Medulla oblongata (tissue), 1 donor: ENCODE results near the gene NMNAT2.

Experiments used
- DNase-seq: peaks from one replicate; pipeline ENCODE4 v3.0.0-alpha.2; 2015; ENCODE audit errors: extremely low spot score

The NMNAT2 gene

DNA sequence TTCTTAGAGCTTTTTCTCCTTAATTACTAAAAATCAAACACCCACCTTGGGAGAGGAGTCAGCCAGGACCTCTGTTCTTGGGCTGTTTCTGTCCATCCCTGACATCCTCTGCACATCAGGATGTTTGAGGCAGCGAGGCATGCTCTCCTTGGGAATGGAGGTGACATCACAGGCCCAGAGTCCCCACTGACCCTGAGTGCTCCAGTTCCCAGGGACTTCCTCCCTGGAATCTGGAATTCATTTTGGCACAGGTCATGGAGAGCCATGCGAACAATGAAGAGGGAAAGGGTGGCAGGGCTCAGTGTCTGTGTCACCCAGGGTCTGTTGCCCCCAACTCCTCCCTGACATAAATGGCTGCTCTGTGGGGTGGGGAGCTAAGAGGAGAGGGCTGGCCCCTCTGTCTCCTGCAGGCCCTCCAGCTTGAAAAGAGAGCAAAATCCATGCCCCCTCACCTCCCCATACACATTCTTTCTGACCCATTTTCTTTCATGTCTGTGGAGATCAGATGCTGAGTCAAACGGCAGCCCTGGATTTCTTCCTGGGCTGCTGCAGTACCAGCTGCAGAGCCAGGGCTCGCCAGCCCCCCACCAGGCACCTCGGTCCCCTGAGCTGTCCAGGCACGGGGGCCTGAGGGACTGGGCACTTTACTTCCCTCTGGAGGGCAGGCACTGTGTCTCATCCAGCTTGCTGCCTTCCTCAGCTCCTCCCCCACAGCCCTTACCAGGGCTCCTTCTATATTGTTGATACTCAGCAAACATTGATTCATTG is 102.0 kb downstream of the NMNAT2 start:
- no peak for DNase-seq

DNA sequence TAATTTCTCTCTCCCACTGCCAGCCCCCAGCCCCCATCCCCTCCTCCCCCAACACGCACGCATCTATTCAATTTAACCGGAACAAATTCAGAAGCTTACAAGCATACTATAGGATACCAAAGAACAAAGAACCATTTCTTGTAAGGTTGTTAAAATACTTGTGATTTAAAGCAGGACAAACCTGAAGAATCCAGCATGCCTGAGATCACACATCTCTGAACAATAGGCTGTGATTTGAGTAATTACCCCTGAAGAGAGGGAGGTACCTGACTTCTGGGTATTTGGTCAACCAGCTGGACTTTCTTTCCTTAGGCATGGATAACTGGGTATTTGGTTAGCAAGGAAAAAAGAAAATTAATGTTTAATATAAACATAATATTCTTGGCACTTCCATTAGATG is 105.1 kb downstream of the NMNAT2 start:
- DNase-seq: no peak

DNA sequence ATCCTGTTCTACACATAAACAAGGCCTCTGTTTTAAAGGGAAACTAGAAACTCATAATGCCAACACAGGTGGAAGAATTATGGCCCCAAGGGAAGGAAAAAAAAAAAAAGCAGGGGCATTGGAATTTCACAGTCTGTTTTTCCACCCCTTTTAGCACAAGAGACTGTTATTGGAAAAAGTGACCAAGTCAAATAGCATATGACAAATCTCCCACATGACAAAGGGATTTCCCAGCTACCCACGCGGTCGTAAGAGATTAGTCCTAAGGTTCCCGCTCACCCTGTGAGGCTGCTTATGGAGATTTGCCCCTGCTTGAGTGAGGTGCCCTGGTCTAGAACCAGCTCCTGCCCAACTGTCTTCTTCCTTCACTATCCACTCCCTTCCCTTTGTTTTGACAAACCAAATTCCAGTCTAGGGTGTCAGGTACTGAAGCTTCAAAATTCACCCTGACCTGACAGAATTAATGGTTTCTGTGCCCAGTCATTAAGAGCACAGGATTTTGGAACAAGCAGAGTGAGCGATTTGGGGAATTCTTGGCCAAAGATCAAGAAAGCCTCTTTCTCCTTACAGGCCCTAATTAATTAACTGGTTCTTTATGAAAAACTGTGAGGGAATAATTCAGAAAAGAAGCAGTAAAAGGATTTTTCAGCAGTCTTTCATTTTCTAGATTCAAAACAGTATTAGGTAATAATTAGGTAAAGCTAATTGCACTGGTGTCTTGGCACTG is 107.3 kb downstream of the NMNAT2 start:
- no peak for DNase-seq

DNA sequence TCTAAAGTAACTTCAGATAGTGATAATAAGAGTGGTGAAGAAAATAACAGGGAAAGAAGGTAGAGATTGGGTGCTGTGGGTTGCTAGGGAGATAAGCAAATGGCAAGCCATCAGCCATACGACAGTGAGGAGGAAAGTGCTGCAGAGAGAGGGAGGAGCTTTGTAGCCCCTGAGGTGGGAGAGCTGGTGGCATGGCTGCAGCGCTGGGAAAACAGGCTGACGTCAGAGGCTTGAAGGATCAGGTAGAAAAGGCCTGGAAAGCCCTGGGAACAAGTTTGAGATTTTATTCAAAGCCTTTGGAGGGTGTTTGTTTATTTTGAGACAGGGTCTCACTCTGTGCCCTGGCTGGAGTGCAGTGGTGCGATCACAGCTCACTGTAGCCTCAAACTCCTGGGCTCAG is 109.5 kb downstream of the NMNAT2 start:
- DNase-seq: no peak

DNA sequence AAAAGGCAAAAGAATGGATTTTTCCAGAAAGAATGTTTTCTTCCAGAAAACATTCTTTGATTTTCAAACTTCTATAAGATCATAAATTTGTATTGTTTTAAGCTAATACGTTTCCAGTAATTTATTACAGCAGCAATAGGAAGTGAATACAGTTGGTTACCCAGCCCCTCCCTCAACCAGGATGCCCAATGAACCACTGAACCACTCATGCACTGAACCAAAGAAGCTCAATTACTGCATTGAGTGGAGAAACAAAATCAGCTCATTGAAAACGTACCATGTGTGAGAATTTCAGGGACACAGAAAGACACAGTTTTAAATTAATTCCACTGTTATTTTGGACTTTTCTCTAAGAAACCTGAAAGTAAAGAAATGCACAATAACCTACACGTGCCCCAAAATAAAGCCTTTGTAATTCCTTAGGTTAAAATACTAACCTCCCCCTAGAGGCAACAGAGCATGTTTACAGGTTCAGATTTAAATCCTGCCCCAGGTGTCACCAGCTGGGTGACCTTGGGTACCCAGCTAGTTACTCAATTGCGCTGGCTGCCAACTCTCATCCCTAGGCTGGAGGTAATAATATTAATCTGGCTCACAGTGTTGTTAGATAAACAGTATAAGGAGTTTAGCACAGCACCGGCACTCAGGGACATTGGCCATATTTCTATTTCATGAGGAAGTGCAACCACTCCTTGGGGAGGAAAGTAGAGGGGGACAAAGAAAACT is 111.7 kb downstream of the NMNAT2 start:
- no peak for DNase-seq

DNA sequence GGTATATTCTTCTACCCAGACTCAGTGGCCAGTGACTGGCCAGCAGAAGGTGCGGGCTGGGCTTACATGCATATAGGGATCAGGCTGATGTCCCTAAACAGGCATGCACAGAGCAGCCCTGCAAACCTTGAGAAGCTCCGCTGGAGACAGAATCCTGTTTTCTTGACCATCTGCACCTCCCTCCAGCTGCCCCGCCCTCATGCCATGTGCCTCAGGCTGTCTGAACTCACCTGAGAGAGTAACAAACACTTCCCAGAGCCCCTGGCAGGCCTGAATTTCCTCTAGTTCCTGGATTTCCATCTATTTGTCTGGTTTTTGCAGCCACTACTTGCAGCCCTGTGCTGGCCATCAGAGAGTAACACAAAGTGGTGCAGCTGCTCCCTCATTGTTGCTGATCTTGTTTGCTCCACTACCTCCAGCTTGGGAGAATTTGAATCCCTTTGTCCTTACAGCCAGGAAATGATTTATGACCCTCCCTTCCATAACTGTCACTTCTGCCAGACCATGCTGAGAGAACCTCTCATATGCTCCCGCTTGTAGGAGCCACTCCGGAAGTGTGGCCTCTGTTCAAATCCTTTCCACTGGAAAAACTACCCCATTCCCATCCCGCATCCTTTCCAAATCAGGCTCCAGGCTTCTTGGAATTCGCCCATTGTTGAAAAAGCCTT is 113.6 kb downstream of the NMNAT2 start:
- DNase-seq: no peak

DNA sequence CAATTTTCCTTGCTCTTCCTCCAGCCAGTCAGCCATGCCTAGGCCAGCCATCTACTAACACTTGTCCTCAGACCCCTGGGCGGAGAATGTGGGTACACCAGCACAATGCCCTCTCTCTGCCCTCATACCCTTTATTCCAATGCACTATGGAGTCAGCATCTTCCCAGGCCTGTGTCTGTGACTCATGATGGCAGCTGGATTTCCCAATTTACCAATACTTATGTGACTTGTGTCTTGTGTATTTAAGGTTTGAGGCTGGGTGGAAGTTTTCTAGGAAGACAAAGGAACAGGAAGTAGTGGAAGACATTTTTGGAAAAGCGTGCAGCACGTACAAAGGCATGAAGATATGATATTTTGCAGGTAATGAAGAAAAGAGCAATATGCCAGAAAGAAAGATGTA is 114.3 kb downstream of the NMNAT2 start:
- no peak for DNase-seq

DNA sequence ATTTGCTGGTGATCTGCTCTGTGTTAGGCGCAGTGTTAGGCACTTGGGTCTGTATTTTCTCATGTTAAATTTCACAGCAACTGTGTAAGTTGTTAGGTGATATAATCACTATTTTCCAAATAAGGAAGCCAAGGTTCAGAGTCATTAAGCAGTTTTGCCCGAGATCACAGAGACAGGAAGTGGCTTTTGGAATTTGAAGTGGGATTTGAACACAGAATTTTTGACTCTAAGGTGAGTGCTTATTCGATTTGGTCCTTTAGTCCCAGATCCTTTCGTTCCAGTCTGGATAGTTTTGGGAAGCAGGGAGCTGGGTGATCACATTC is 114.9 kb downstream of the NMNAT2 start:
- DNase-seq: no peak

DNA sequence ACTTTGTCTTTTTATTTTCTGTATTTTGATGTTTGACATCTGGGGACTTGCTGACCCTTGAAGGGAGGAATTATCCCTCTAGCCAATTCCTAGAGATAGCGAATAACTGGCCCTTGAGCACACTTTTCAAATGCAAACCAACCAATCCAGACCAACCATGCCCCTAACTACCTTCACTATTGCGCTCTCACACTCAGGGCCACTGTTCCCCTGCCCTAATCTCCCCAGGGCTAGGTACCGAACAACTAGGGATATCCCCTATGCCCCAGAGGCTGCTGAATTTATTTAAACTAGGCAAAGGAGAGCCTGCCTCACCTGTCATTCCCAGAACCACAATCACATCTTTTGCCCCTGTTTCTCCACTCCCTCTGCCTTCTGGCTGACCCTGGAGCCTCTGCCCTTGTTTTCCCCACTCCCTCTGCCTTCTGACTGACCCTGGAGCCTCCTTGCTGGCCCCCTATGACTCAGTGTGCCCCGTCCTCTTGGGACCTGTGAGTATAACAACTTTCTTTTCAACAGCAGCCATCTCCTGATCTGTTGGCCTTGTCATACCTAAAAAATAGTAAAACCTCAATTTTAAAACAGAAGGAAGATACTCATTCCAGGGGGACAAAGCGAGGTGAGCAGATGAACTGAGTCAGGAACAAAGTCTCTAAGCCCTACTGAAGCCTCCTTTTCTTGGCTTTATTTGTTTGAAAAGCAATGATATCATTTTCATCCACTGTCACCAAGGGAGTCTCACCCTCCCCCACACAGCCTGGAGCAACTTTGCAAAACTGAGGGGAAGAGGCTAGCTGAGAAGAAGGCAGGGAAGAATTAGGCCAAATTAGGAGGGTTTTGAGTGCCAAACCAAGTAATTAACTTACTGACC is 115.5 kb downstream of the NMNAT2 start:
- no peak for DNase-seq

DNA sequence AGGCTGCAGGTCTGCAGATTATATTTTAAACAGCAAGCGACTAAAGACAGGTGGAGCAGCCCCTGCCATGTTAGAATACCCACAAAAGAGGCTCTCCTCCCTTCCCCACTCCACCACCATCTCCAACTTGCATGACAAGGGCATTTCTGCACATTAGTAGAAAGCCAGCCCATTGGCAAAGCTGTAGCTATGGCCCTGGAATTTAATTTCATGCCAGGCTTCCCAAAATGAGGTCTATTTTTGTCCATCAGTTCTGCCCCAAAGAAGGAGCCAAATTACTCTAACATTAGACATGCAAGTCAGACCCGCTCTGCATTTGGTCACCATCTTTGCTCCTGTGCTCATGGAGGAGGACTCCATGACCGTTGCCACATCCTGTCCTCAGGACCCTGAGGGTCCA is 116.9 kb downstream of the NMNAT2 start:
- no peak for DNase-seq

DNA sequence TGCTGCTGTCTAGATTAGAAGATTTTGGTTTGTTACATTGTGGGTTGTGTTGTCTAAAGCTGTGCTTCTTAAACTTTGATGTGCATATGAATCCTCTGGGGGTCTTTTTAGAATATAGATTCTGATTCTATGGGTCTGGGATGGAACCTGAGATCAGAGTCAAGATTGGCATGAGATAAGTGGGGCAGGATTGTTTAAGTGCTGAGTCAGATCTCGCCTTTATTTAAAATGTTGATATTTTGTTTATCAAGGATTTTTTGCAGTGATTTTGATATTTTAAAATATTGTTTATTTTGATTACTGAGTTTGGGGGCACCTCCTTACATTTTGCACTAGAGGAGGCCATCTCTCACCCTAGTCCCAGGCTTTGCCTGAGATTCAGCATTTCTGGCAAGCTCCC is 117.4 kb downstream of the NMNAT2 start:
- no peak for DNase-seq

DNA sequence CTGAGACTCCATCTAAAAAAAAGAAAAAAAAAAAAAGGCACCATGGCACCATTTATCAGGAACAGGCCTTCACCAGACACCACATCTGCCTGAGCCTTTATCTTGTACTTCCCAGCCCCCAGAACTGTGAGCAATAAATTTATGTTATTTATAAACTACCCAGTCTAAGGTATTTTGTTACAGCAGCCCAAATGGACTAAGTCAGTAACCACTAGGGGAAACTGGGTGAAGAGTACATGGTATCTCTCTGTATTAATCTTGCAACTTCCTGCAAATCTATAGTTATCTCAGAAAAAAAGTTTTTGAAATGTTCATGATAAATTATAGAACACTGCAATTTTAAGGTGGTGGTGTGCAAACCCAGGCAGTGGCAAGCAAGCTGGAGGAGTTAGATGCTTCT is 117.8 kb downstream of the NMNAT2 start:
- no peak for DNase-seq

DNA sequence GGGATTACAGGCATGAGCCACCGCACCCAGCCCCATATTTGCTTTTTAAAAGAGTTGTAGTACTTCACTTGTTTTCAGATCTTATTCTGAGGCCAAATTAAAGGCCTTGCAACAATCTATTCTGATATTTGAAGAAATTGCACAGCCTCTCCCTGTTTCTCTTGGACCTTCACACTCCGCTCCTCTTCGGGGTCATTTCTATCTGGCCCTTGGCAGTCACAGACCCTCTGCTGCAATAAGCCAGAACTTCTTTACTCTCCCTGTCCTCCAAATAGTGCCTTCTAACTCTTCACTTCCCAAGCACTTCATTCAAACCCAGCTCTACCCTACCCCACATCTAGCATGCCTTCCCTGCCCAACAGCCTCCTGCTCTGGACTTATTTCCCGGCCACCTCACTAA is 121.4 kb downstream of the NMNAT2 start:
- DNase-seq: no peak

DNA sequence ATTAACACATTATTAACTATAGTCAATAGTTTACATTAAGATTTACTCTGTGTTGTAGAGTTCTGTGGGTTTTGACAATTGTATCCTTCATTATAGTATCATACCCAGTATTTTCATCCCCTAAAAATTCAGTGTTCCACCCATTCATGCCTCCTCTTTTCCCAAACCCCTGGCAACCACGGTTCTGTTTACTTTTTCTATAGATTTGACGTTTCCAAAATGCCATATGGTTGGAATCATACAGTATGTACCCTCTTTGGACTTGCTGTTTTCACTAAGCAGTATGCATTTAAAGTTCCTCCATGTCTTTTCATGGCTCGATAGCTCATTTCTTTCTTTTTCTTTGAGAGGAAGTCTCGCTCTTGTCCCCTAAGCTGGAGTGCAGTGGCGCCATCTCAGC is 122.7 kb downstream of the NMNAT2 start:
- no peak for DNase-seq

DNA sequence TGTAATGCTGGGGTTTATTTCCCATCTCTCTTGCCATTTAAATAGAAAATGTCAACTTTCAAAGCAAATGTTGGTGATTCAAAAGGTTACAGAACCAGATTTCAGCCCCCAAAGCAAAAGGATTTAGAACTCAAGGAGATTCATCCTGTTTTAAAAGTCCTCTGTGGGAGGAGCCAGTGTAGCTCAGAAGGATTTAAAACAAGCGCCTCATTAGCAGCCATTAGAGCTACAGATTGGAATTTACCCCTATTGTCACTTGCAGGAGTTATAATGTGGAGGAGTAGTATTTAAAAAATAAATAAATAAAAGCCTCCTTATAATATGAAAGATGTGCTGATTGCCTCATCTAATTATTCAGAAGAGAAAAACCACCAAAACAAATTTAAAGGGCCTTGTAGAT is 124.3 kb downstream of the NMNAT2 start:
- DNase-seq: no peak

DNA sequence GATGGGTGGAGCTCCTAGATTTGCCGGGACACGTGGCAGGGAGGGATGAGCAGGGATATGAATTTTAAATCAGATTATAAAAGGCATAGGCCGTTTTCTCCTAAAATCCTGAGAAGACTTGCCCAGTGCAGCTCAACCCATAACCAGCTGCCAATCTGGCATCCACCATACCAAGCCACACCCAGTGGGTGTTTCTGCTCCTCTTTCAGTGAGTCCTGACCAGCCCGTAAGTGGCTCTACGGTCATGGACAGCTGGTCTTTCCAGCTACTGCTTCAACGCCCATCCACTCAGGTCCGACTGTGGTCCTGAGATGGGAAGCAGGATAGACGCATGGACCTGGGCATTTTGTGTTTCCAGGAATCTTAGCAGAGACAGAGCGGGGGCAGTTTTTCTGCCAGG is 124.9 kb downstream of the NMNAT2 start:
- DNase-seq: no peak

DNA sequence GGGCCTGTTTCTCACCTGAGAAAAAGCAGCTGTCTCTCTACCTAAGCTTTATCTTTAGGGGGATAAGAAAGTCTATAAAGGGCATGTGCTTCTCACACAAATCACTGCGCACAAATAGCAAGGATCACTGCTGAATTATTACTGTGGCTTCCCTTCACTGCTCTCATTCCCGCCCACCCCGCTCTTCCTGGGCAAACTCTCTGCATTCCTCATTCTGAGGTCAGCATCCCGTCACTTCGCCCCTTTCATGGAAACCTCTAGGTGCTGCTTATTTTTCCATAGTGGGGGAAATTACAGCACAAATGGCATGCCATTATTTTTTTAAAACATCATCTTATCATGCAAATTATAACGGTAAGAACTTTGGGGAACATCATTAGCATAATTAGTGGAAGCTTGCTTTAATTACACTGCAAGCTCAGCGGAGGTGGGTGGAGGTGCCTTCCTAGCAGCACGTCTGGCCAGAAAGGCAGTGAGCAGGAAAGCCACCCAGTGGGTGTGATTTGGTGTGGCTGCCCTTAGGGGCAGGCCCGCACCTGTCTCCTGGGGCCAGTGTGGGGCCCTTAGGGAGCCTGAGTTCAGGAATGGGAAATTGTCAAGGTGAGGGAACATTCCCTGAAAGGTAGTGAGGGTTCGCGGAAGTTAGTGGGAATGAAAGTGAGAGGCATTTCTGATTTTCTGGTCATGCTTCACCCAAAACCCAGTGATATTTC is 126.2 kb downstream of the NMNAT2 start:
- DNase-seq: no peak

DNA sequence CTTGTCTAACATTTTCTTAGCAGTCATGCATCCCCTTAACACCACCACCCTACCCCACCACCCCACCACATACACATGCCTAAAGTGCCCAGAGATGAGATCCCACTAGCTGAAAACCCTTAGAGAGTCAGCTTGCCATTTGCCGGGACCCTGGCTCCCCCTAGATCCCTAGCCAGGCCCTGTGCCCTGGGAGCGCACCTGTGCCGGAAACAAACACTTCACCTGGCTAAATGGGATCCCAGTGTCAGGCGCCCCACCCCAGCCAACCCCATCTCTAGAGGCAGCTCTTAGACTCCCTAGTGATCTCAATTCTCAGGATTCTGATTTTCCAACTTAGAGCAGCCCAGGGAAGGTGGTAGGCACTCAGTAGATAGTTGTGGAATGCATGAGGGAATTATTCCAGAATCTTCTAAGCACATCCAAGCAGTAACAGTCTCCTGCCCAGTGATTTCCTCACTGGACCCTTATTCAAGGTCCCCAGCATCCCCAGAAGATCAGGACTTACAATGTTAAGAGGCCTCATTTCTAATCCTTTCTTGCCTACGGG is 126.9 kb downstream of the NMNAT2 start:
- DNase-seq: no peak

DNA sequence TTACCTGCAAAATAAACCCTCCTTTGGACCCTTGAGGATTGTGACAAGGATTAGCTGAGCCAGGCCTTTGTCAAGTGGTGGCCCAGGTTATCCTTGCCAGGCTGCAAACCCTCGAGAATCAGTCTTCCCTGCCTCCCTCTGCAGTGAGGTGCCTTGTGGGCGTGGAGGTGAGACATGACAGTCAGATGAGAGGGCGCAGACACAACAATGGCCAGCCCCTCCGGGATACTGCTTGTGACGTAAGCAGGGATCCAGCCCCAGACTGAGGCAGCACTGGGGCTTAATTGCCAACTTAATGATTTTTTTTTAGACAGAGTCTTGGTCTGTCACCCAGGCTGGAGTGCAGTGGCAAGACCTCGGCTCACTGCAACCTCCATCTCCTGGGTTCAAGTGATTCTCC is 127.6 kb downstream of the NMNAT2 start:
- no peak for DNase-seq

DNA sequence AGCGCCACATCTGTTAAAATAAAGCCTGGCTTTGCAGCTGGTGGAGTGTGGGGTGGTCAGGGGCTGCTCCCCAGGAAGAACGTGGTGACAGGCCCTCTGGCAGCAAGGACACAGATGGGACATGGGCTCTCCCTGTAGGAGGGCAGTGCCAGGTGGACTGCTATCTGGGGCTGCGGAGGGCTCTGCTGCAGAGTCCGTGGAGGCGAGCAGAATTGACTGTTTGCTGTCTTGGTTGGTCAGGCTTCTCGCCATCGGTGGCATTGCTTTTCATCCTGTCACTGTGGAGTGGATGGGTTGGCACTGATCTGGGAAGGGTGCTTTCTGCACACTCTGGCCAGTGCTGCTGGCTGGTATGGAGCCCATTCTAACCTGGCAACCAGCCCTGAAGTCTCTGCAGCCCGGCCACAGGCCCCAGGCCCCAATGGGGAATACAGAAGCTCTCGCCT is 129.1 kb downstream of the NMNAT2 start:
- DNase-seq: no peak
